SU-DHL-6 (cell line): ENCODE measurements around the gene ATP8A2.

Experiments used
- H2AFZ ChIP-seq: fragments of 200-600 bp; sonication (generic); 2 replicates; pipeline ENCODE4 v1.6.1; 2014; ENCODE audit warnings: low read depth, mild to moderate bottlenecking, moderate library complexity, mixed read lengths, antibody characterized with exemption, low read length; ENCODE audit not compliant: severe bottlenecking
- H3F3A ChIP-seq: fragments of 200-600 bp; shearing (Covaris generic); 2 replicates; pipeline ENCODE4 v1.6.0; 2016; ENCODE audit warnings: antibody characterized with exemption, mild to moderate bottlenecking; ENCODE audit not compliant: insufficient read depth
- H3K27ac ChIP-seq: fragments of 200-600 bp; sonication (generic); 2 replicates; pipeline ENCODE4 v1.5.1; 2016; ENCODE audit warnings: low read depth, mild to moderate bottlenecking, low read length, moderate library complexity, mixed read lengths
- H3K27me3 ChIP-seq: fragments of 200-600 bp; sonication (generic), shearing (Covaris generic); 2 replicates; pipeline ENCODE4 v1.6.0; 2014; ENCODE audit warnings: mild to moderate bottlenecking, low read length
- H3K36me3 ChIP-seq: fragments of 200-600 bp; sonication (generic); 2 replicates; pipeline ENCODE4 v1.6.1; 2014; ENCODE audit warnings: mild to moderate bottlenecking, low read length, mixed read lengths
- H3K4me2 ChIP-seq: fragments of 300-600, 200-600 bp; shearing (Covaris generic), sonication (generic); 2 replicates; pipeline ENCODE4 v1.6.0; 2014; ENCODE audit warnings: low read length, low read depth, mild to moderate bottlenecking; ENCODE audit not compliant: poor library complexity, severe bottlenecking
- H3K4me3 ChIP-seq: fragments of 200-600 bp; sonication (generic); 2 replicates; pipeline ENCODE4 v1.5.1; 2014; ENCODE audit warnings: antibody characterized with exemption, low read length, mild to moderate bottlenecking, mixed read lengths; ENCODE audit not compliant: insufficient read depth, poor library complexity, severe bottlenecking
- H3K79me2 ChIP-seq: fragments of 200-600 bp; sonication (generic); 2 replicates; pipeline ENCODE4 v1.6.1; 2014; ENCODE audit warnings: mild to moderate bottlenecking, low read length, moderate library complexity; ENCODE audit not compliant: insufficient read depth
- H3K9ac ChIP-seq: fragments of 200-600 bp; sonication (generic); 2 replicates; pipeline ENCODE4 v1.7.0; 2014; ENCODE audit warnings: mild to moderate bottlenecking, low read length
- H3K9me2 ChIP-seq: fragments of 200-600 bp; sonication (generic); replicated peaks from 2 replicates; pipeline ENCODE4 v1.6.1; 2014; ENCODE audit warnings: low read length; ENCODE audit not compliant: insufficient read depth
- H3K9me3 ChIP-seq: fragments of 200-600 bp; sonication (generic); 2 replicates; pipeline ENCODE4 v1.6.1; 2014; ENCODE audit warnings: low read length, mixed read lengths; ENCODE audit not compliant: insufficient read depth
- H4K20me1 ChIP-seq: fragments of 200-600 bp; sonication (generic); 2 replicates; pipeline ENCODE4 v1.6.1; 2014; ENCODE audit warnings: low read depth, mild to moderate bottlenecking, antibody characterized with exemption, low read length, moderate library complexity, mixed read lengths
- EZH2phosphoT487 ChIP-seq: fragments of 200-600 bp; sonication (generic), shearing (Covaris generic); conservative IDR thresholded peaks from 2 replicates; pipeline ENCODE4 v1.6.1; 2018; ENCODE audit warnings: mild to moderate bottlenecking, antibody characterized with exemption, low read length, moderate library complexity, mixed read lengths
- TF ChIP-seq, protein P1 (sequence below): fragments of 200-600 bp; sonication (generic); IDR thresholded peaks from one replicate; pipeline ENCODE4 v1.5.1; 2017; ENCODE audit warnings: antibody characterized with exemption, mild to moderate bottlenecking, low read length, moderate library complexity; ENCODE audit not compliant: insufficient read depth, poor library complexity, severe bottlenecking

Gene ATP8A2

DNA sequence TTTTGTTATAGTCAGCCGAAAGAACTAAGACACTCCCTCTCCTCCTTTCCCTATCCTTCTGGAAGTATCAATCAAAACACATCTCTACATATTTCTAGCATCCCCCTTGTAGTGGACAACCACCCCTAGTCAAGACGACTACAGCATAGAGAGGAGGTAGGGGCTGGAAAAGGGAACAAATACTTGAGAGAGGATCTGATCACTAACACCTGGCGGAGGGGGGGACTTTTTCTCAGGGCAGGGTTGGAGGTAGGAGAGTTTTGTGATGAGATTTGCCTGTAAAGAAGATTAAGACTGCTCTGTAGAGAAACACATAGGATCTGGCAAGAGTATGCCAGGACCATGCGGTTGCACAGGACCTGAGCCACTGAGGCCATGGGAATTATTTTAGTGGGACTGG, 471.9 kb downstream of the ATP8A2 start:
- no peaks in the 10 kb centered on the region for H3K9me3 ChIP-seq
- no peak overlapping the region for H3K4me2 ChIP-seq
- no peaks in the 10 kb centered on the region for H4K20me1 ChIP-seq
- no peaks in the 10 kb centered on the region for H3K27me3 ChIP-seq
- no peaks in the 10 kb centered on the region for H3K9me2 ChIP-seq
- H3K4me3 ChIP-seq: no peak overlapping the region
- no peaks in the 10 kb centered on the region for H3K36me3 ChIP-seq
- no peaks in the 10 kb centered on the region for H3K79me2 ChIP-seq
- H3K27ac ChIP-seq: no peak overlapping the region
- TF ChIP-seq EZH2phosphoT487: no peak
- H3F3A ChIP-seq: no peaks in the 10 kb centered on the region
- no peak overlapping the region for H2AFZ ChIP-seq
- no peak overlapping the region for H3K9ac ChIP-seq

DNA sequence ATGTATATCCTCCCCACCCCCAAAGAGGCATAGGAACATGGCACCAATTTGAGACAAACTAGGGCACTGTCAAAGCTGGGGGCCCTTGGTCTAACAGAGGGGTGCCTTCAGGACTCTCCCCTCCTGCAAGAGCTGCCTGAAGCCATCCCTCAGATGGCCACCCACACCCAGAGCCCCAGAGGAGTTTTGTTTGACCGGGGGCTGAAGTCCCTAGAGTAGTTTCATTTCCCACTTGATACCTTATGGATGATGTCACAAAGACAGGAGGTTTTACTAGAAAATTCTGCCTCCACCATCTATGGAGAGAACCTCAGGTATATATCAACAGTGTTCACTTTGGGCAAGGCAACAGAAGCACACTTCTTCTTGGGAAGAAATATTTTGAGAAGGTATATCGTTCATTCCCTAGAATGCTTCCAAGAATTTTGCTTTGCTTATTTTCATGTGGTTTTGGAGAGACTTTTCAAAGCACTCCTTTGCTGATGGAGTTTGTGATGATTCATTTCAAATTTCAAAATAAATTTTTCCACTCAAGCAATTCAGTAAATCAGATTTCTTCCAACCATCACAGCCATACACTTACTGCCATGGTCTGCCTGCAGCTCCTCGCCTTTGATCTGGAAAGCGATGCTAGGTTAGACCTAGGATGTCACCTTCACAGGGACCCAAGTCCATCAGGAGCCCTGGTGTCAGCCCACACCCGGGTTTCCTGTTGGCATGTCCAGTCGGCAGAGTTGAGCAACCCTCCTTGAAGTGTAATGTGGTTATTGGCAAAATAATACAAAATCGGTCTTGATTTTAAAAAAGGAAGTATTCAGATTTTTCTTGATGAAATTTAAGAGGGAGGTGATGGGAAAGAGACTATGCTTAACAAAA, 473.0 kb downstream of the ATP8A2 start:
- no peaks in the 10 kb centered on the region for H3K36me3 ChIP-seq
- no peaks in the 10 kb centered on the region for H3K27me3 ChIP-seq

DNA sequence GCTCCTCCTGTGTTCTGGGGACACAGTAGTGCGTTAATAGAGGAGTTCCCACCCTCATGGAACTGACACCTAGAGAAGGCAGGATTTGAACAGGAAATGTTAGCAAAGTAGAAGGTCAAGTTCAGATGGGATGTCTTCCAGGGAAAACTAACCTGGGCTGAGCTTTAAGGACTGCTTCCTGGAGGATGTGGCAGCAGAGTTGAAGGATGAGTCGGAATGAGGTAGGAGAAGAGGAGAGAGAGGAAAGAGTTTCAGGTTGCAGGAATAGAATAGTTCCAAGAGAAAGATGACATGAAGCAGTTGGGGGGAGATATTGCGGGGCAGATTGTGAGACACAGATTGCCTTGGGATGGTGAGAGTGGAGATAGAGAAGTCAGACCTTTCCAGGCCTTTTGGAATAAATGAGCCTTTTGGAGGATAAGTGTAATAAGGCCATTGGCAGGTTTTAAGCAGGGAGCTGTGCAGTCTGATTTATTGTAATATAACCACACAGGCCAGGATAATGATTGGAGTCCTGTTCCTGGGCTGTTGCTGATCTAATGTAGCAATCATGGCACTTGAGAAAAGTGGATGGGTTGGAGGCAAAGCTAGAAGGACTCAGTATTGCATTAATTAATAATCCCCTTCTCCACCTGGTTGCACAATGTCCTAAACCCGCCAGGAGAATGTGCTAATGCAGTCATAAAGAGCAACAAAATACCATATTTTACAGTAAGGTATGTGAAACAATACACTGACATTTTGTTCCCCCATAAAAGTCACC, 474.6 kb downstream of the ATP8A2 start:
- Histone ChIP-seq H4K20me1 (no peaks in the 10 kb centered on the region), H3K9me3 (no peaks in the 10 kb centered on the region), H3K4me3 (no peak overlapping the region), H2AFZ (no peak overlapping the region), H3K27ac (no peak overlapping the region), H3K36me3 (no peaks in the 10 kb centered on the region), H3K27me3 (no peaks in the 10 kb centered on the region), H3K79me2 (no peaks in the 10 kb centered on the region), H3F3A (no peaks in the 10 kb centered on the region), H3K9me2 (no peaks in the 10 kb centered on the region), H3K9ac (no peak overlapping the region), H3K4me2 (no peak overlapping the region)
- TF ChIP-seq, protein P1, sequence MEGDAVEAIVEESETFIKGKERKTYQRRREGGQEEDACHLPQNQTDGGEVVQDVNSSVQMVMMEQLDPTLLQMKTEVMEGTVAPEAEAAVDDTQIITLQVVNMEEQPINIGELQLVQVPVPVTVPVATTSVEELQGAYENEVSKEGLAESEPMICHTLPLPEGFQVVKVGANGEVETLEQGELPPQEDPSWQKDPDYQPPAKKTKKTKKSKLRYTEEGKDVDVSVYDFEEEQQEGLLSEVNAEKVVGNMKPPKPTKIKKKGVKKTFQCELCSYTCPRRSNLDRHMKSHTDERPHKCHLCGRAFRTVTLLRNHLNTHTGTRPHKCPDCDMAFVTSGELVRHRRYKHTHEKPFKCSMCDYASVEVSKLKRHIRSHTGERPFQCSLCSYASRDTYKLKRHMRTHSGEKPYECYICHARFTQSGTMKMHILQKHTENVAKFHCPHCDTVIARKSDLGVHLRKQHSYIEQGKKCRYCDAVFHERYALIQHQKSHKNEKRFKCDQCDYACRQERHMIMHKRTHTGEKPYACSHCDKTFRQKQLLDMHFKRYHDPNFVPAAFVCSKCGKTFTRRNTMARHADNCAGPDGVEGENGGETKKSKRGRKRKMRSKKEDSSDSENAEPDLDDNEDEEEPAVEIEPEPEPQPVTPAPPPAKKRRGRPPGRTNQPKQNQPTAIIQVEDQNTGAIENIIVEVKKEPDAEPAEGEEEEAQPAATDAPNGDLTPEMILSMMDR: no peak
- TF ChIP-seq EZH2phosphoT487: no peak

More for the DNA sequence above, 473.0 kb downstream of the ATP8A2 start:
- no peak overlapping the region for H3K27ac ChIP-seq
- H3K9me3 ChIP-seq: no peaks in the 10 kb centered on the region
- no peaks in the 10 kb centered on the region for H3K9me2 ChIP-seq
- H3K4me3 ChIP-seq: no peak overlapping the region
- H4K20me1 ChIP-seq: no peaks in the 10 kb centered on the region
- TF ChIP-seq, protein P1: no peak
- TF ChIP-seq EZH2phosphoT487: no peak
- H3K9ac ChIP-seq: no peak overlapping the region
- no peak overlapping the region for H3K4me2 ChIP-seq
- no peaks in the 10 kb centered on the region for H3K79me2 ChIP-seq
- no peaks in the 10 kb centered on the region for H3F3A ChIP-seq
- no peak overlapping the region for H2AFZ ChIP-seq
